ENCODE data around the gene XDH.

DNA sequence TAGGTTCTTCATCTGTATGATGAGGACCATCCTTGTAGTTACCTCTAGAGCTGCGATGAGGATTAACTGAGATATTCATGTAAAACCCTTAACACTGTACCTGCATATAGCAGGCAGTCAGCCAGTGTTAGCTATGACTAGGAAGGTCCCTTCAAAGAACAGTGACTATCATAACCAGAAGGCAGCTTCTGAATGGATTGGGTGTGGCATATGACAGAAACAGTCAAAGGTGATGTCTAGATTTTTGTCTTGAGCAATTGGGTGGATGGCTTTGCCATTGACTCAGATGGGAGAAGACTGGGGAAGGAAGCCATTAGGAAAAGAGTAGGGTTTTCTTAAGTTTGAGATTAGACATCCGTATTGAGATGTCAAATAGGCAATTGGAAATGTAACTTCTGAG is 15.7 kb downstream of the XDH start:
- TF ChIP-seq, protein P1, sequence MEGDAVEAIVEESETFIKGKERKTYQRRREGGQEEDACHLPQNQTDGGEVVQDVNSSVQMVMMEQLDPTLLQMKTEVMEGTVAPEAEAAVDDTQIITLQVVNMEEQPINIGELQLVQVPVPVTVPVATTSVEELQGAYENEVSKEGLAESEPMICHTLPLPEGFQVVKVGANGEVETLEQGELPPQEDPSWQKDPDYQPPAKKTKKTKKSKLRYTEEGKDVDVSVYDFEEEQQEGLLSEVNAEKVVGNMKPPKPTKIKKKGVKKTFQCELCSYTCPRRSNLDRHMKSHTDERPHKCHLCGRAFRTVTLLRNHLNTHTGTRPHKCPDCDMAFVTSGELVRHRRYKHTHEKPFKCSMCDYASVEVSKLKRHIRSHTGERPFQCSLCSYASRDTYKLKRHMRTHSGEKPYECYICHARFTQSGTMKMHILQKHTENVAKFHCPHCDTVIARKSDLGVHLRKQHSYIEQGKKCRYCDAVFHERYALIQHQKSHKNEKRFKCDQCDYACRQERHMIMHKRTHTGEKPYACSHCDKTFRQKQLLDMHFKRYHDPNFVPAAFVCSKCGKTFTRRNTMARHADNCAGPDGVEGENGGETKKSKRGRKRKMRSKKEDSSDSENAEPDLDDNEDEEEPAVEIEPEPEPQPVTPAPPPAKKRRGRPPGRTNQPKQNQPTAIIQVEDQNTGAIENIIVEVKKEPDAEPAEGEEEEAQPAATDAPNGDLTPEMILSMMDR (conservative IDR thresholded peaks at IDR 0.05 in 1 of 2, IDR thresholded peaks at IDR 0.05 in 1 of 2; ENCODE audit: extremely low read depth in 1 of 2, insufficient read depth in 1 of 2, low read depth in 1 of 2, low read length in 2 of 2) = no peak
- no peak for TF ChIP-seq EZH2 (IDR thresholded peaks at IDR 0.05; ENCODE audit: borderline replicate concordance, low read length)
